GM12878 (cell line): ENCODE results near the gene SLC4A3.

Experiments used
- CHD2 ChIP-seq: IDR thresholded peaks from 2 replicates; pipeline ENCODE4 v1.6.1; 2011; ENCODE audit warnings: low read depth, low read length, improper control_type of control experiment, borderline replicate concordance
- EZH2 ChIP-seq: IDR thresholded peaks from 2 replicates; pipeline ENCODE4 v1.6.1; 2012; ENCODE audit warnings: low read depth, mild to moderate bottlenecking, control low read depth, inconsistent platforms, low read length, borderline replicate concordance; ENCODE audit not compliant: control insufficient read depth
- HDAC6 ChIP-seq: fragments of 200-600 bp; sonication (generic); IDR thresholded peaks from one replicate; pipeline ENCODE4 v1.8.0; 2017; ENCODE audit warnings: antibody characterized with exemption; ENCODE audit not compliant: unreplicated experiment
- POLR2A ChIP-seq: IDR thresholded peaks from 2 replicates; pipeline ENCODE4 v1.6.1; 2011; ENCODE audit warnings: low read depth, mild to moderate bottlenecking, low read length
- POLR2AphosphoS5 ChIP-seq: IDR thresholded peaks from 2 replicates; pipeline ENCODE4 v1.6.1; 2011; ENCODE audit warnings: mild to moderate bottlenecking, low read length, inconsistent platforms
- RAD21 ChIP-seq: IDR thresholded peaks from 2 replicates; pipeline ENCODE4 v1.6.1; 2011; ENCODE audit warnings: mild to moderate bottlenecking, low read depth, low read length, moderate library complexity; ENCODE audit not compliant: insufficient read depth
- SMC3 ChIP-seq: IDR thresholded peaks from 2 replicates; pipeline ENCODE4 v1.6.1; 2011; ENCODE audit warnings: low read length, improper control_type of control experiment, borderline replicate concordance
- TARDBP ChIP-seq: IDR thresholded peaks from 2 replicates; pipeline ENCODE4 v1.6.1; 2016; ENCODE audit warnings: borderline replicate concordance
- TF ChIP-seq, protein P1 (sequence below): fragments of 450-650 bp; IDR thresholded peaks from 2 replicates; pipeline ENCODE4 v1.6.1; 2017; ENCODE audit warnings: mild to moderate bottlenecking, moderate library complexity
- TF ChIP-seq, protein P2 (sequence below), 3 experiments: IDR thresholded peaks in 2 of 3; conservative IDR thresholded peaks in 1 of 3; 2 replicates each; pipeline ENCODE4 v1.5.1; 2011; ENCODE audit warnings: low read depth in 3 of 3, low read length in 3 of 3, mild to moderate bottlenecking in 3 of 3, control low read depth in 2 of 3, moderate library complexity in 2 of 3, inconsistent platforms in 1 of 3, mixed read lengths in 1 of 3; ENCODE audit not compliant: control insufficient read depth in 2 of 3, insufficient read depth in 1 of 3; ENCODE audit errors: extremely low read depth in 1 of 3

DNA sequence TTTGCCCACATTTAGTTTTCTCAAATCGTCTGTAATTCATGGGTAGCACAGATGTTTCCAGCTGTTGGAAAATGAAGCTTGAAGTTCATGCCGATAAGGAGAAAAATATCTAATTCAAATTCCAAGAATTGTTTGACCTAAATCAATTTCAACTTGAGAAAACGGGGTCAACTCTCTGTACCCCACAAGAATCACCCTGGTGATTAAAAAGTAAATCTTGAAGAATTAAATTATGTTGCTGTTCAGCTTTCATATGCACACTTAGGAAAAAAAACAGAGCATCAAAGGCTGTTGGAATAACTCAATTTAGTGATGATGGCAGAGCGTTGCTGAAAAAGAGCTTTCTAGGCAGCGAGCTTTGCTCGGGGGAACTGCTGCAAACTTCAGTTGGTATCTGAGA lies 43.0 kb downstream of the SLC4A3 start:
- no peak for TF ChIP-seq SMC3
- no peak for TF ChIP-seq EZH2
- TF ChIP-seq HDAC6: no peak
- TF ChIP-seq, protein P1, sequence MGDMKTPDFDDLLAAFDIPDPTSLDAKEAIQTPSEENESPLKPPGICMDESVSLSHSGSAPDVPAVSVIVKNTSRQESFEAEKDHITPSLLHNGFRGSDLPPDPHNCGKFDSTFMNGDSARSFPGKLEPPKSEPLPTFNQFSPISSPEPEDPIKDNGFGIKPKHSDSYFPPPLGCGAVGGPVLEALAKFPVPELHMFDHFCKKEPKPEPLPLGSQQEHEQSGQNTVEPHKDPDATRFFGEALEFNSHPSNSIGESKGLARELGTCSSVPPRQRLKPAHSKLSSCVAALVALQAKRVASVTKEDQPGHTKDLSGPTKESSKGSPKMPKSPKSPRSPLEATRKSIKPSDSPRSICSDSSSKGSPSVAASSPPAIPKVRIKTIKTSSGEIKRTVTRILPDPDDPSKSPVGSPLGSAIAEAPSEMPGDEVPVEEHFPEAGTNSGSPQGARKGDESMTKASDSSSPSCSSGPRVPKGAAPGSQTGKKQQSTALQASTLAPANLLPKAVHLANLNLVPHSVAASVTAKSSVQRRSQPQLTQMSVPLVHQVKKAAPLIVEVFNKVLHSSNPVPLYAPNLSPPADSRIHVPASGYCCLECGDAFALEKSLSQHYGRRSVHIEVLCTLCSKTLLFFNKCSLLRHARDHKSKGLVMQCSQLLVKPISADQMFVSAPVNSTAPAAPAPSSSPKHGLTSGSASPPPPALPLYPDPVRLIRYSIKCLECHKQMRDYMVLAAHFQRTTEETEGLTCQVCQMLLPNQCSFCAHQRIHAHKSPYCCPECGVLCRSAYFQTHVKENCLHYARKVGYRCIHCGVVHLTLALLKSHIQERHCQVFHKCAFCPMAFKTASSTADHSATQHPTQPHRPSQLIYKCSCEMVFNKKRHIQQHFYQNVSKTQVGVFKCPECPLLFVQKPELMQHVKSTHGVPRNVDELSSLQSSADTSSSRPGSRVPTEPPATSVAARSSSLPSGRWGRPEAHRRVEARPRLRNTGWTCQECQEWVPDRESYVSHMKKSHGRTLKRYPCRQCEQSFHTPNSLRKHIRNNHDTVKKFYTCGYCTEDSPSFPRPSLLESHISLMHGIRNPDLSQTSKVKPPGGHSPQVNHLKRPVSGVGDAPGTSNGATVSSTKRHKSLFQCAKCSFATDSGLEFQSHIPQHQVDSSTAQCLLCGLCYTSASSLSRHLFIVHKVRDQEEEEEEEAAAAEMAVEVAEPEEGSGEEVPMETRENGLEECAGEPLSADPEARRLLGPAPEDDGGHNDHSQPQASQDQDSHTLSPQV: no peak
- no peak for TF ChIP-seq TARDBP
- TF ChIP-seq POLR2A: no peak
- TF ChIP-seq, protein P2, sequence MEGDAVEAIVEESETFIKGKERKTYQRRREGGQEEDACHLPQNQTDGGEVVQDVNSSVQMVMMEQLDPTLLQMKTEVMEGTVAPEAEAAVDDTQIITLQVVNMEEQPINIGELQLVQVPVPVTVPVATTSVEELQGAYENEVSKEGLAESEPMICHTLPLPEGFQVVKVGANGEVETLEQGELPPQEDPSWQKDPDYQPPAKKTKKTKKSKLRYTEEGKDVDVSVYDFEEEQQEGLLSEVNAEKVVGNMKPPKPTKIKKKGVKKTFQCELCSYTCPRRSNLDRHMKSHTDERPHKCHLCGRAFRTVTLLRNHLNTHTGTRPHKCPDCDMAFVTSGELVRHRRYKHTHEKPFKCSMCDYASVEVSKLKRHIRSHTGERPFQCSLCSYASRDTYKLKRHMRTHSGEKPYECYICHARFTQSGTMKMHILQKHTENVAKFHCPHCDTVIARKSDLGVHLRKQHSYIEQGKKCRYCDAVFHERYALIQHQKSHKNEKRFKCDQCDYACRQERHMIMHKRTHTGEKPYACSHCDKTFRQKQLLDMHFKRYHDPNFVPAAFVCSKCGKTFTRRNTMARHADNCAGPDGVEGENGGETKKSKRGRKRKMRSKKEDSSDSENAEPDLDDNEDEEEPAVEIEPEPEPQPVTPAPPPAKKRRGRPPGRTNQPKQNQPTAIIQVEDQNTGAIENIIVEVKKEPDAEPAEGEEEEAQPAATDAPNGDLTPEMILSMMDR (IDR thresholded peaks at IDR 0.05 in 2 of 3, conservative IDR thresholded peaks at IDR 0.05 in 1 of 3; ENCODE audit: control insufficient read depth in 2 of 3, extremely low read depth in 1 of 3, insufficient read depth in 1 of 3, low read depth in 3 of 3, low read length in 3 of 3): no peak
- no peak for TF ChIP-seq CHD2
- TF ChIP-seq RAD21: no peak
- no peak for TF ChIP-seq POLR2AphosphoS5
